Measurements from ENCODE around the gene ASGR1.

DNA sequence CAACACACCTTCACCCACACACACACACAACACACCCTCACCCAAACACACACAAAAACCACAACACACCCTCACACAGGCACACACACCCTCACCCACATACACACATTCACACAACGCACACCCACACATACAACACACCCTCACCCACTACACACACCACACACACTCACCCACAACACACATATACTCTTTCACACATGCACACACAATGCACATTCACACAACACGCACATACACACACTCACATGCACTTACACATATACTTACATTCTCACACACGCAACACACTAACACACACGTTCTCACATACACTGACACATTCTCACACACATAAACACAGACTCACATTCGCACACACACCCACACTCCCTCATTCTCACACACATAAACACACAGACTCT, 3.8 kb downstream of the ASGR1 start:
- TF ChIP-seq PATZ1 (CRISPR knock-in tag; IDR thresholded peaks at IDR 0.05; ENCODE audit: borderline replicate concordance), result no peak
- no peak for TF ChIP-seq ZFP30 (CRISPR knock-in tag; IDR thresholded peaks at IDR 0.05)
- TF ChIP-seq GLIS3 (CRISPR knock-in tag; IDR thresholded peaks at IDR 0.05), result no peak
- TF ChIP-seq SNAI2 (CRISPR knock-in tag; IDR thresholded peaks at IDR 0.05), result no peak
- TF ChIP-seq RARB (CRISPR knock-in tag; IDR thresholded peaks at IDR 0.05), result no peak
- no peak for TF ChIP-seq PPARA (CRISPR knock-in tag; IDR thresholded peaks at IDR 0.05; ENCODE audit: borderline replicate concordance)
- no peak for TF ChIP-seq ISL1 (CRISPR knock-in tag; IDR thresholded peaks at IDR 0.05)
- TF ChIP-seq ARNTL (CRISPR knock-in tag; IDR thresholded peaks at IDR 0.05; ENCODE audit: borderline replicate concordance, low read depth), result no peak
- TF ChIP-seq TOX (CRISPR knock-in tag; IDR thresholded peaks at IDR 0.05; ENCODE audit: borderline replicate concordance), result no peak
- TF ChIP-seq, protein P1, sequence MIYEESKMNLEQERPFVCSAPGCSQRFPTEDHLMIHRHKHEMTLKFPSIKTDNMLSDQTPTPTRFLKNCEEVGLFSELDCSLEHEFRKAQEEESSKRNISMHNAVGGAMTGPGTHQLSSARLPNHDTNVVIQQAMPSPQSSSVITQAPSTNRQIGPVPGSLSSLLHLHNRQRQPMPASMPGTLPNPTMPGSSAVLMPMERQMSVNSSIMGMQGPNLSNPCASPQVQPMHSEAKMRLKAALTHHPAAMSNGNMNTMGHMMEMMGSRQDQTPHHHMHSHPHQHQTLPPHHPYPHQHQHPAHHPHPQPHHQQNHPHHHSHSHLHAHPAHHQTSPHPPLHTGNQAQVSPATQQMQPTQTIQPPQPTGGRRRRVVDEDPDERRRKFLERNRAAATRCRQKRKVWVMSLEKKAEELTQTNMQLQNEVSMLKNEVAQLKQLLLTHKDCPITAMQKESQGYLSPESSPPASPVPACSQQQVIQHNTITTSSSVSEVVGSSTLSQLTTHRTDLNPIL (CRISPR knock-in tag; IDR thresholded peaks at IDR 0.05; ENCODE audit: low read depth), result no peak
